Left colon (tissue), 2 donors: Measurements from ENCODE around the gene ACOT7. TPM values are rescaled to one million over a fixed set of nuclear protein-coding genes. Genes with fewer than 3 reads are reported as not detected.

Source experiments
- microRNA-seq, 2 donors: library from miRNA; unstranded; fragments of <30 nt; microRNA quantifications; one replicate each; pipeline versions ENCODE4 v1.1.0 to v1.2.0, GENCODE V29; 2020
- total RNA-seq, 2 donors: library from RNA; stranded (reverse); fragmentation: NEBNext Ultra II Directional; extraction: Animal tissue kit (Norgen Biotek cat#: 25700); gene quantifications; one replicate each; pipeline ENCODE4 v1.2.1, GENCODE V29; 2021
- donor health status: DM: no; HTN: no; CAD: no.
- donor health status: DM: yes; HTN: yes; CAD: no.

Gene ACOT7
- total RNA-seq, 2 donors from 2014 or later: 50.4 to 58.0 TPM

Small RNAs within 50 kb of the gene (microRNA-seq; reads per million reads assigned to microRNA genes)
- gene MIR4252: 0 reads per million in 2 donors

Other genes starting within 250 kb of the ACOT7 start
- gene CHD5, start 213.4 kb downstream of the ACOT7 start, total RNA-seq: under 1 TPM; 0.18 to 0.20 TPM
- gene RPL22, start 194.2 kb downstream of the ACOT7 start, total RNA-seq: 100 to 1,000 TPM; 297 to 352 TPM
- gene RNF207, start 187.6 kb downstream of the ACOT7 start, total RNA-seq: 10 to 100 TPM; 40.8 to 65.3 TPM
- gene ICMT, start 157.8 kb downstream of the ACOT7 start, total RNA-seq: 10 to 100 TPM; 59.6 to 69.7 TPM
- gene HES3, start 149.6 kb downstream of the ACOT7 start, total RNA-seq: not detected
- 10 to 100 TPM; 27.0 to 60.6 TPM for gene GPR153, start 132.7 kb downstream of the ACOT7 start, total RNA-seq
- gene HES2, start 26.2 kb upstream of the ACOT7 start, total RNA-seq: 10 to 100 TPM; 29.4 to 34.0 TPM
- gene ESPN, start 31.0 kb upstream of the ACOT7 start, total RNA-seq: 100 to 1,000 TPM; 100 to 152 TPM
- 10 to 100 TPM; 21.7 to 71.9 TPM for gene TNFRSF25, start 72.4 kb upstream of the ACOT7 start, total RNA-seq
- gene PLEKHG5, start 97.9 kb upstream of the ACOT7 start, total RNA-seq: 10 to 100 TPM; 14.1 to 22.3 TPM
- 10 to 100 TPM; 18.3 to 18.5 TPM for gene NOL9, start 160.7 kb upstream of the ACOT7 start, total RNA-seq
- under 1 TPM in 1 of 2 donors, not detected in 1; 0.14 TPM for gene TAS1R1, start 161.5 kb upstream of the ACOT7 start, total RNA-seq
- 10 to 100 TPM; 32.4 to 43.2 TPM for gene ZBTB48, start 186.2 kb upstream of the ACOT7 start, total RNA-seq
- gene KLHL21, start 209.1 kb upstream of the ACOT7 start, total RNA-seq: 10 to 100 TPM in 1 of 2 donors, 1 to 10 TPM in 1; 8.0 to 14.0 TPM
- gene PHF13, start 220.0 kb upstream of the ACOT7 start, total RNA-seq: 10 to 100 TPM in 1 of 2 donors, 1 to 10 TPM in 1; 6.7 to 11.2 TPM
- gene THAP3, start 231.1 kb upstream of the ACOT7 start, total RNA-seq: 10 to 100 TPM in 1 of 2 donors, 1 to 10 TPM in 1; 7.0 to 10.9 TPM